ENCODE results near the gene CFH.

CFH gene

GRCh38 chr1:196678510-196678884 is 26.7 kb downstream of the CFH start:
- no peak for DNase-seq (ENCODE audit: low spot score)
- no peak overlapping the region for H3K27ac ChIP-seq
- TF ChIP-seq CTCF (IDR thresholded peaks at IDR 0.05): no peak
- H3K4me3 ChIP-seq: no peak overlapping the region

GRCh38 chr1:196680107-196680506 is 28.3 kb downstream of the CFH start:
- no peak for DNase-seq (ENCODE audit: low spot score)
- TF ChIP-seq CTCF (IDR thresholded peaks at IDR 0.05): no peak
- Histone ChIP-seq H3K4me3 (no peak overlapping the region), H3K27ac (no peak overlapping the region)

- no peak for DNase-seq (ENCODE audit: low spot score)
Observed at GRCh38 chr1:196684476-196684875, 32.6 kb downstream of the CFH start.

GRCh38 chr1:196685506-196685905 is 33.7 kb downstream of the CFH start:
- Histone ChIP-seq H3K27ac (no peak overlapping the region), H3K4me3 (no peak overlapping the region)
- no peak for TF ChIP-seq CTCF (IDR thresholded peaks at IDR 0.05)
- DNase-seq (ENCODE audit: low spot score): no peak

More at GRCh38 chr1:196684476-196684875, 32.6 kb downstream of the CFH start:
- TF ChIP-seq CTCF (IDR thresholded peaks at IDR 0.05): no peak
- no peak overlapping the region for H3K4me3 ChIP-seq
- H3K27ac ChIP-seq: no peak overlapping the region

- no peak for DNase-seq (ENCODE audit: low spot score)
- no peak for TF ChIP-seq CTCF (IDR thresholded peaks at IDR 0.05)
- no peak overlapping the region for H3K27ac ChIP-seq
- H3K4me3 ChIP-seq: no peak overlapping the region
Observed at GRCh38 chr1:196689001-196689400, 37.2 kb downstream of the CFH start.

GRCh38 chr1:196690582-196690981 is 38.7 kb downstream of the CFH start:
- no peak for TF ChIP-seq CTCF (IDR thresholded peaks at IDR 0.05)
- H3K4me3 ChIP-seq: no peak overlapping the region
- no peak overlapping the region for H3K27ac ChIP-seq
- no peak for DNase-seq (ENCODE audit: low spot score)

- Histone ChIP-seq H3K4me3 (no peak overlapping the region), H3K27ac (no peak overlapping the region)
- DNase-seq (ENCODE audit: low spot score): no peak
- no peak for TF ChIP-seq CTCF (IDR thresholded peaks at IDR 0.05)
Observed at GRCh38 chr1:196698993-196699392, 47.1 kb downstream of the CFH start.
